ENCODE data around the gene UCK2.
"Not testable (repeated sequence)": the region's sequence is repeated elsewhere in the genome, so short reads cannot be mapped to it uniquely, and the experiment has no call there.

UCK2 gene

GRCh38 chr1:165804513-165804912 lies 22.9 kb upstream of the UCK2 start:
- H3K9me3 ChIP-seq (ENCODE audit: control extremely low read depth in 1 of 5, control insufficient read depth in 4 of 5, insufficient read depth in 2 of 5, low read depth in 1 of 5, low read length in 4 of 5); H3K36me3 ChIP-seq (ENCODE audit: control insufficient read depth in 4 of 4, insufficient read depth in 4 of 4, low read length in 3 of 4); CTCF ChIA-PET; H3K27ac ChIP-seq (ENCODE audit: insufficient read depth in 1 of 2, low read depth in 1 of 2, low read length in 2 of 2, poor library complexity in 1 of 2, severe bottlenecking in 2 of 2); H3K4me1 ChIP-seq (ENCODE audit: control extremely low read depth in 1 of 4, control insufficient read depth in 4 of 4, insufficient read depth in 4 of 4, low read length in 3 of 4); H3K4me3 ChIP-seq (ENCODE audit: control insufficient read depth in 1 of 7, extremely low read depth in 1 of 7, insufficient read depth in 4 of 7, low read depth in 2 of 7, low read length in 6 of 7); DNase-seq; H3K27me3 ChIP-seq (replicated peaks in 2 of 5; ENCODE audit: control insufficient read depth in 4 of 5, insufficient read depth in 5 of 5, low read length in 4 of 5): not testable (repeated sequence)
- no CpG with 5 or more reads among the region's 1 CpG for WGBS (ENCODE audit: insufficient coverage)
- POLR2A ChIA-PET = interaction anchor here (0.6 kb wide), 1 partner anchor 496 kb away, joined by 3 read pairs; no protein-coding TSS in a partner anchor

GRCh38 chr1:165807613-165808012 lies 19.8 kb upstream of the UCK2 start:
- ChIA-PET POLR2A (no interaction called here), CTCF (no interaction called here)
- no peak overlapping the region for H3K27ac ChIP-seq (ENCODE audit: insufficient read depth in 1 of 2, low read depth in 1 of 2, low read length in 2 of 2, poor library complexity in 1 of 2, severe bottlenecking in 2 of 2)
- H3K4me3 ChIP-seq (ENCODE audit: control insufficient read depth in 1 of 7, extremely low read depth in 1 of 7, insufficient read depth in 4 of 7, low read depth in 2 of 7, low read length in 6 of 7) = no peak overlapping the region
- DNase-seq = no peak
- no peaks in the 10 kb centered on the region for H3K36me3 ChIP-seq (ENCODE audit: control insufficient read depth in 4 of 4, insufficient read depth in 4 of 4, low read length in 3 of 4)
- no peaks in the 10 kb centered on the region for H3K27me3 ChIP-seq (replicated peaks in 2 of 5; ENCODE audit: control insufficient read depth in 4 of 5, insufficient read depth in 5 of 5, low read length in 4 of 5)
- no peaks in the 10 kb centered on the region for H3K4me1 ChIP-seq (ENCODE audit: control extremely low read depth in 1 of 4, control insufficient read depth in 4 of 4, insufficient read depth in 4 of 4, low read length in 3 of 4)
- no peaks in the 10 kb centered on the region for H3K9me3 ChIP-seq (ENCODE audit: control extremely low read depth in 1 of 5, control insufficient read depth in 4 of 5, insufficient read depth in 2 of 5, low read depth in 1 of 5, low read length in 4 of 5)

GRCh38 chr1:165815725-165816124 lies 11.7 kb upstream of the UCK2 start:
- Histone ChIP-seq H3K27me3 (replicated peaks in 2 of 5; ENCODE audit: control insufficient read depth in 4 of 5, insufficient read depth in 5 of 5, low read length in 4 of 5) (no peaks in the 10 kb centered on the region), H3K4me3 (ENCODE audit: control insufficient read depth in 1 of 7, extremely low read depth in 1 of 7, insufficient read depth in 4 of 7, low read depth in 2 of 7, low read length in 6 of 7) (no peak overlapping the region), H3K27ac (ENCODE audit: insufficient read depth in 1 of 2, low read depth in 1 of 2, low read length in 2 of 2, poor library complexity in 1 of 2, severe bottlenecking in 2 of 2) (no peak overlapping the region), H3K4me1 (ENCODE audit: control extremely low read depth in 1 of 4, control insufficient read depth in 4 of 4, insufficient read depth in 4 of 4, low read length in 3 of 4) (no peaks in the 10 kb centered on the region), H3K9me3 (ENCODE audit: control extremely low read depth in 1 of 5, control insufficient read depth in 4 of 5, insufficient read depth in 2 of 5, low read depth in 1 of 5, low read length in 4 of 5) (peaks cover 0 to 5% (median 0%) of the 10 kb centered on the region in 5 experiments), H3K36me3 (ENCODE audit: control insufficient read depth in 4 of 4, insufficient read depth in 4 of 4, low read length in 3 of 4) (no peaks in the 10 kb centered on the region)
- CTCF ChIA-PET = no interaction called here
- POLR2A ChIA-PET = no interaction called here
- no peak for DNase-seq
- 69% methylated on average over 2 of the region's 3 CpGs for WGBS (ENCODE audit: insufficient coverage)

GRCh38 chr1:165816157-165816556 lies 11.3 kb upstream of the UCK2 start:
- Histone ChIP-seq H3K36me3 (ENCODE audit: control insufficient read depth in 4 of 4, insufficient read depth in 4 of 4, low read length in 3 of 4) (no peaks in the 10 kb centered on the region), H3K4me3 (ENCODE audit: control insufficient read depth in 1 of 7, extremely low read depth in 1 of 7, insufficient read depth in 4 of 7, low read depth in 2 of 7, low read length in 6 of 7) (no peak overlapping the region), H3K27me3 (replicated peaks in 2 of 5; ENCODE audit: control insufficient read depth in 4 of 5, insufficient read depth in 5 of 5, low read length in 4 of 5) (no peaks in the 10 kb centered on the region), H3K4me1 (ENCODE audit: control extremely low read depth in 1 of 4, control insufficient read depth in 4 of 4, insufficient read depth in 4 of 4, low read length in 3 of 4) (no peaks in the 10 kb centered on the region), H3K27ac (ENCODE audit: insufficient read depth in 1 of 2, low read depth in 1 of 2, low read length in 2 of 2, poor library complexity in 1 of 2, severe bottlenecking in 2 of 2) (no peak overlapping the region), H3K9me3 (ENCODE audit: control extremely low read depth in 1 of 5, control insufficient read depth in 4 of 5, insufficient read depth in 2 of 5, low read depth in 1 of 5, low read length in 4 of 5) (peaks cover 0 to 5% (median 0%) of the 10 kb centered on the region in 5 experiments)
- no peak for DNase-seq
- POLR2A ChIA-PET = no interaction called here
- CTCF ChIA-PET = no interaction called here
- 100% methylated on average over 1 of the region's 3 CpGs for WGBS (ENCODE audit: insufficient coverage)

- no peaks in the 10 kb centered on the region for H3K4me1 ChIP-seq (ENCODE audit: control extremely low read depth in 1 of 4, control insufficient read depth in 4 of 4, insufficient read depth in 4 of 4, low read length in 3 of 4)
- ChIA-PET POLR2A (no interaction called here), CTCF (no interaction called here)
- H3K27me3 ChIP-seq (replicated peaks in 2 of 5; ENCODE audit: control insufficient read depth in 4 of 5, insufficient read depth in 5 of 5, low read length in 4 of 5) = no peaks in the 10 kb centered on the region
- H3K9me3 ChIP-seq (ENCODE audit: control extremely low read depth in 1 of 5, control insufficient read depth in 4 of 5, insufficient read depth in 2 of 5, low read depth in 1 of 5, low read length in 4 of 5) = peaks cover 0 to 5% (median 0%) of the 10 kb centered on the region in 5 experiments
- H3K4me3 ChIP-seq (ENCODE audit: control insufficient read depth in 1 of 7, extremely low read depth in 1 of 7, insufficient read depth in 4 of 7, low read depth in 2 of 7, low read length in 6 of 7) = no peak overlapping the region
- H3K27ac ChIP-seq (ENCODE audit: insufficient read depth in 1 of 2, low read depth in 1 of 2, low read length in 2 of 2, poor library complexity in 1 of 2, severe bottlenecking in 2 of 2) = no peak overlapping the region
- WGBS (ENCODE audit: insufficient coverage) = 100% methylated on average over 5 of the region's 13 CpGs
- peak in 1 of 3 donors; percentile 30 for DNase-seq
- H3K36me3 ChIP-seq (ENCODE audit: control insufficient read depth in 4 of 4, insufficient read depth in 4 of 4, low read length in 3 of 4) = no peaks in the 10 kb centered on the region
Measured at GRCh38 chr1:165816826-165817497, 10.5 kb upstream of the UCK2 start.

GRCh38 chr1:165823552-165824268 lies 3.7 kb upstream of the UCK2 start:
- CTCF ChIA-PET = interaction anchor here (0.6 to 2.2 kb wide), 5 partner anchors 10 to 221 kb away, joined by 3 to 7 read pairs (median 4); partner anchors contain the start of gene TMCO1

GRCh38 chr1:165824269-165824643 lies 3.2 kb upstream of the UCK2 start:
- Histone ChIP-seq H3K27me3 (replicated peaks in 2 of 5; ENCODE audit: control insufficient read depth in 4 of 5, insufficient read depth in 5 of 5, low read length in 4 of 5) (no peaks in the 10 kb centered on the region), H3K4me3 (ENCODE audit: control insufficient read depth in 1 of 7, extremely low read depth in 1 of 7, insufficient read depth in 4 of 7, low read depth in 2 of 7, low read length in 6 of 7) (no peak overlapping the region), H3K36me3 (ENCODE audit: control insufficient read depth in 4 of 4, insufficient read depth in 4 of 4, low read length in 3 of 4) (no peaks in the 10 kb centered on the region), H3K27ac (ENCODE audit: insufficient read depth in 1 of 2, low read depth in 1 of 2, low read length in 2 of 2, poor library complexity in 1 of 2, severe bottlenecking in 2 of 2) (no peak overlapping the region), H3K4me1 (ENCODE audit: control extremely low read depth in 1 of 4, control insufficient read depth in 4 of 4, insufficient read depth in 4 of 4, low read length in 3 of 4) (peaks cover 5 to 15% (median 12%) of the 10 kb centered on the region in 4 experiments), H3K9me3 (ENCODE audit: control extremely low read depth in 1 of 5, control insufficient read depth in 4 of 5, insufficient read depth in 2 of 5, low read depth in 1 of 5, low read length in 4 of 5) (no peaks in the 10 kb centered on the region)
- no peak for DNase-seq
- POLR2A ChIA-PET = interaction anchor here (0.6 kb wide), 1 partner anchor 97 kb away, joined by 3 read pairs; no protein-coding TSS in a partner anchor
- CTCF ChIA-PET = interaction anchor here (0.9 to 2.2 kb wide), 3 partner anchors 10 to 55 kb away, joined by 3 to 7 read pairs (median 5); partner anchors contain the start of gene TMCO1
- WGBS (ENCODE audit: insufficient coverage) = 100% methylated on average over 1 of the region's 1 CpG

More at GRCh38 chr1:165823552-165824268, 3.7 kb upstream of the UCK2 start:
- Histone ChIP-seq H3K4me1 (ENCODE audit: control extremely low read depth in 1 of 4, control insufficient read depth in 4 of 4, insufficient read depth in 4 of 4, low read length in 3 of 4) (peaks cover 0 to 10% (median 6%) of the 10 kb centered on the region in 4 experiments), H3K27me3 (replicated peaks in 2 of 5; ENCODE audit: control insufficient read depth in 4 of 5, insufficient read depth in 5 of 5, low read length in 4 of 5) (no peaks in the 10 kb centered on the region), H3K9me3 (ENCODE audit: control extremely low read depth in 1 of 5, control insufficient read depth in 4 of 5, insufficient read depth in 2 of 5, low read depth in 1 of 5, low read length in 4 of 5) (no peaks in the 10 kb centered on the region), H3K4me3 (ENCODE audit: control insufficient read depth in 1 of 7, extremely low read depth in 1 of 7, insufficient read depth in 4 of 7, low read depth in 2 of 7, low read length in 6 of 7) (no peak overlapping the region), H3K27ac (ENCODE audit: insufficient read depth in 1 of 2, low read depth in 1 of 2, low read length in 2 of 2, poor library complexity in 1 of 2, severe bottlenecking in 2 of 2) (no peak overlapping the region), H3K36me3 (ENCODE audit: control insufficient read depth in 4 of 4, insufficient read depth in 4 of 4, low read length in 3 of 4) (no peaks in the 10 kb centered on the region)
- 100% methylated on average over 2 of the region's 4 CpGs for WGBS (ENCODE audit: insufficient coverage)
- POLR2A ChIA-PET = interaction anchor here (0.6 kb wide), 1 partner anchor 96 kb away, joined by 3 read pairs; no protein-coding TSS in a partner anchor
- DNase-seq = no peak

All from common myeloid progenitor, CD34-positive (primary cell).